IPS-11a (cell line): ENCODE data around the gene FRMPD1.
"Not testable (repeated sequence)": the region's sequence is repeated elsewhere in the genome, so short reads cannot be mapped to it uniquely, and the experiment has no call there.

Experiments
- H3K4me3 ChIP-seq: one replicate; pipeline ENCODE4 v1.5.1; 2013; ENCODE audit warnings: low read depth, low read length, control low read depth

FRMPD1 gene, protein sequence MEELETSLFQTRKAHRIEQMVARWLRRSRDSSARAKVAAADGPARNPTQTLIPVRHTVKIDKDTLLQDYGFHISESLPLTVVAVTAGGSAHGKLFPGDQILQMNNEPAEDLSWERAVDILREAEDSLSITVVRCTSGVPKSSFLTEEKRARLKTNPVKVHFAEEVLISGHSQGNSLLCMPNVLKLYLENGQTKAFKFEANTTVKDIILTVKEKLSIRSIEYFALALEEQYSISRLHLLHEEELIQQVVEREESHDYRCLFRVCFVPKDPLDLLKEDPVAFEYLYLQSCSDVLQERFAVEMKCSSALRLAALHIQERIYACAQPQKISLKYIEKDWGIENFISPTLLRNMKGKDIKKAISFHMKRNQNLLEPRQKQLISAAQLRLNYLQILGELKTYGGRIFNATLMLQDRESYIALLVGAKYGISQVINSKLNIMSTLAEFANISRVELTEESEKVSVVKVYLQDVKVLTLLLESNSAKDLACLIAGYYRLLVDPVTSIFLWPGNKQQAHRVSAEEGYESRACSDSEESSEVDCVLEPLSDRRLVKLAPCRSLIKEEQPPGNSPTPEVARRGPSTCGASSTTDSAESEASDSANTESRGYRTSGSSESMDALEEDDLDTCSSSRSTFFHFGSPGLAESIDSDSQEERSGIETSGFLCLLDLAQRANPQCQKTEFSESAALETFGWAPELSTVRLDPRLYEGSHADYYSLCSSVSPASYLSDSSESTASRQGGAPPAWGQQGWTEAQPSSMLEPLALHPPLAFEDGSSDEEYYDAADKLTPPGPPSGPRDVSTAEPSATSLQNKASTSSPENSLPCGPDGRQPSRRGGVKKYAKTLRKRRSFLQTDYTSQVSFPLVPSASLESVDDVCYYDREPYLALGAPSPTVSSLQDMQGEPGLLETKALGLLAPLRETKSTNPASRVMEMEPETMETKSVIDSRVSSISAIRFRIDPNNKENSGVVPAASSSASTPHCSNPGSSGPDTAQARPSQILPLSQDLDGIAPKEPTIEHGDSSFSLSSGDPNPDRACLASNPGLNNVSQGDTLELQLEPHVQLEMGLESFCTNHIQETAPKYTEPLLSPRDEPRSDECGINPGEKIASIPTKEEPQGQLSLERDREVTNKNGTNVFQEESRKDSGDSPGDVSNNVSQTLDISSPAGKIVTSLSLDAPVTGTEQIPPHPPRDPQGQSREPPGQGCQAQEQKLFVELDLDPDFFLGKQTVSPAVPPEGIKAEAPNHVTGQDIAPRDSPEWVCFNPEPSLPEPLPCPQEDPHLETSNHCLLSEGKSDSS (N-terminal part only)

GRCh38 chr9:37650873-37651768, at the start of gene FRMPD1:
FRMPD1 (plus strand) TSS chr9:37650954; CDS start chr9:37692642, 41,688 bp downstream.
- H3K4me3 ChIP-seq, result peak within 1 kb of the TSS; percentile 38

DNA sequence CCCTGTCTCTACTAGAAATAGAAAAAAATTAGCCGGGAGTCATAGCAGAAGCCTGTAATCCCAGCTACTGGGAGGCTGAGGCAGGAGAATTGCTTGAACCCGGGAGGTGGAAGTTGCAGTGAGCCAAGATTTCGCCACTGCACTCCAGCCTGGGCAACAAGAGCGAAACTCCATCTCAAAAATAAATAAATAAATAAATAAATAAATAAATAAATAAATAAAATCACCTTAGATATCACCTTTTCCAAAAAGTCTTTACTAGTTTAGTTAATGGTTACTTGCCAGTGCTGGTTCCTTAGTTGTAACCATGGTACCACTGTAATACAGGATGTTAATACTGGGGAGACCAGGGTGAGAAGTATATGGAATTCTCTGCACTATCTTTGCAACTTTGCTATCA, 48.7 kb upstream of the FRMPD1 start:
- not testable (repeated sequence) for H3K4me3 ChIP-seq

- H3K4me3 ChIP-seq, result no peak overlapping the region
Measured at GRCh38 chr9:37602817-37603216, 47.9 kb upstream of the FRMPD1 start.

DNA sequence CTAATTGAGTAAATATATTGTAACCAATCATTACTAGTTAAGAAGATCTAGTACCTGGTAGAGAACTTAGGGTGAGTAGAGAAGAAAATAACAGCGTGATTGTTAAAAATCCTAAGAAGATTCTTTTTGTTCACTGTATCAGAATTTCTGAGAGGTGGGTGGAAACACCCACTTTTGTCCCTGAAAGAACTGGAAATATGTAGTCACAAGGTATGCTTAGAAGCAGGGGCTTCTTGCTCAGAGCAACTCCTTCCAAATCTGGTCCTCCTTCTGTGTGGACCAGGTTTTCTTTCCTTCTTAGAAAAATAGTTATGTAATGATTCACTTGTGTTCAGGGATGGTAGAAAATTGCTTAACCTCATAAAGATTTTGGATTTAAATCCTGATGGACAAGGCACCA, 46.5 kb upstream of the FRMPD1 start:
- H3K4me3 ChIP-seq, result no peak overlapping the region

- H3K4me3 ChIP-seq, result no peak overlapping the region
Measured at GRCh38 chr9:37608250-37608649, 42.5 kb upstream of the FRMPD1 start.

DNA sequence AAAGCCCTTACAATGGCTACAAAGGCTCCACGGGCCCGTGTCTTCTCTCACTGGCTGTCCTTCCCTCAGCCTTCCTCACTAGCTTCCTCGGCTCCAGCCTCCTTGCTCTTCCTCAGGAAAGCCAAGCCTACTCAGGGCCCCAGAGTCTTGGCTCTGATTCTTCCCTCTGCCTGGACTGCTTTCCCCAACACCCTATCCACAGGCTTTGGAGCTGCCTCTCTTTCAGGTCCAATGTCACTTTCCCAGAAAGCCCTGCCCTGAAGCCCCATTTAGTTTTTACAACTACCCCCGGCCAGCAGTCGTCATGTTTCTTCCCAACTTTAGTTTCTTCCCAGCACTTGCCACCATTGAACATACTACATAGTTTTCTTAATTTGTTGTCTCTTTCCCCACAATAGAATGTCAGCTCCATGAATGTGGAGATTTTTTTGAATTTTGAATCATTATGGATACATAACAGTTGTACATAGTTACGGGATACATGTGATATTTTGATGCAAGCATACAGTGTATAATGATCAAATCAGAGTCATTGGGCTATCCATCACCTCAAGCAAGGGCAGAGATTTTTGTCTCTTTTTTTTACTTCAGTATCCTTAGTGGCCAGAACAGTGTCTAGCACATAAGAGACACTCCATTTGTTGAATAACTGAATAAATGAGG, 40.9 kb upstream of the FRMPD1 start:
- no peak overlapping the region for H3K4me3 ChIP-seq

DNA sequence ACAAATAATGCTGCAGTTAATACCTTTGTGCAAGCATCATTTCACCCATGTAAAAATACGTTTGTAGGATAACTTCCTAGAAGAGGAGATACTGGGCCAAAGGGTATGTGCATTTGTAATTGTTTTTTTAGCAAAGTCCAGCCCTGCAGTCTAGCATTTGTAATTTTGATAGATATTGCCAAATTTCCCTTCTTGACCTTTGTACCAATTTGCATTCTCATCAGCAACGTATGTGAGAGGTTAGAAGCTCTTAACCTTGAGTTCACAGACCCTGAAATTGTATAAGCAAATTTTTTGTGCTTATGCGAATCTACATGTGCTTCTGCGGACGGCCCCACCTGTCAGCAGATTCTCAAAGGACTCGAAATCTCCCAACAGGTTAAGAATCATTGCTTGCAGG, 39.7 kb upstream of the FRMPD1 start:
- no peak overlapping the region for H3K4me3 ChIP-seq

- no peak overlapping the region for H3K4me3 ChIP-seq
Measured at GRCh38 chr9:37611961-37612360, 38.8 kb upstream of the FRMPD1 start.

- H3K4me3 ChIP-seq, result no peak overlapping the region
Measured at GRCh38 chr9:37617161-37617560, 33.6 kb upstream of the FRMPD1 start.

GRCh38 chr9:37617832-37618231, 32.9 kb upstream of the FRMPD1 start:
- H3K4me3 ChIP-seq, result no peak overlapping the region

DNA sequence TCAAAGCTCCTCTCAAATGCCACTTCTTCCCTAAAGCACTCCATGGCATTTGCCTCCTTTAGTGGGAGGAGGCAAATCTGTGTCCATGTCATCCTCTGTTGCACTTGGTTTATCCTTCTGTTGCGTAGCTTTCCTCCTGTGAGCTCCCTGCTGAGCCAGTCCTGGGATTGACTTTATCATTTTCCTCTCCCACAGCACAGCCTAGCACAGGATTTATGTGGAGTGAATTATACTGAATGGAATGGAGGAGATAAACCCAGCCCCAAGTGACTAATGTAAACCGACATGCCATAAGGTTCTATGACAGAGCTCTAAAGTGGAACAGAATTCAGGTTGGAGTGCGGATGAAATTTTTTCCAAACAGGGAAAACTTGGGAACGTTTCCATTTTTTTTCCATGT, 31.9 kb upstream of the FRMPD1 start:
- H3K4me3 ChIP-seq, result no peak overlapping the region

DNA sequence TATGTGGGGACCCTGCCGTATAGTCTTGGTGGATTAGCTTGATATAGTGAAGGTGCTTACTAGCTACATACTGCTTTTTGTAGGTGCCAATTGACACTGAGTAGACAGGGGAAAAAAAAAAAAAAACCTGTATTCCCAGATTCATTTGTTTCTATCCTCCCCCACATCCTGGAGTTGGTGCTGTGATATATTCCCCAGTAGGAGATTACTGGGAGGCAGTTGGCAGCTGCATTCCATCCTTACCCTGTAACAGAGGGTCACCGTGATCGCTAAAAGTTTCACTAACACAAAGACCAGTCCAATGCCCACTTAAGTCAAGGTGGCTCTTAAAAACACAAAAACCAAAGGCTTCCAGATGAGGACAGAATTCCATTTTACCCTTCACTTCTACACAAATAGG, 30.9 kb upstream of the FRMPD1 start:
- no peak overlapping the region for H3K4me3 ChIP-seq

DNA sequence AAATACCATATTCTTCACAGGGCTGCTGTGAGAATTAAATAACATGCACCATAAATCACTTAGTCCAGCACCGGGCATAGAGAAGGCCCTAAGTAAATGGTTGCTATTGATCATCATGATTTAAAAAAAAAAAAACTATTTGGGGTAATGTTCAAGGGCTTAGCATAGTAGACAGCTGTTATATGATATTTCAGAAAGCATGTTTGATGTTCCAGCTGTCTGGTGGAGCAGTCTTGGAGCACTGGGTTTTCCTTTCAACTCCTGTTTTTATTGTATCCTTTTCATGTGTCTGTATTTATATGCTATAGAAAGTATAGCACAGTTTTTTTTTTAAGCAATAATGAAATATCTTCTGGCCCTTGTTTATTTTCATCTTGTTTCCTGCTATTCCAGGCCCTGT, 30.4 kb upstream of the FRMPD1 start:
- no peak overlapping the region for H3K4me3 ChIP-seq

GRCh38 chr9:37621273-37622121, 29.3 kb upstream of the FRMPD1 start:
- H3K4me3 ChIP-seq, result no peak overlapping the region

DNA sequence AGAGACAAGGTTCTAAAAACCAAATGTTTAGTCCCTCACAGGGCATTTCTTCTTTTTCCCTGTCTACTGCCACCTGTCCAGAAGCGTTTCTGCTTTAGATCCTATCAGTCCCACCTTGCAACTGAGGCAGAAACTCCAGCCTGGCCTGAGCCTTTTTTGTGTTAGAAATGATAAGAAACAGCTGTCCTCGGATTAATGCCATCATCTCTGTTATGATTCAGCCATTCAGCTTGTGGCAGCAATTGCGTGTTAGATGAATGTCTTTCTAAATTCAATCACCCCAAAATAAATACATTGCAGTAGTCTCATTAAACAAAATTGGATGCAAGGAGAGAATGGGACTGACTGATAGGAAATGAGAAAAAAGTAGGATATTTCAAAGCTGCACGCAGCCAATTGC, 28.3 kb upstream of the FRMPD1 start:
- H3K4me3 ChIP-seq, result no peak overlapping the region

- H3K4me3 ChIP-seq, result no peak overlapping the region
Measured at GRCh38 chr9:37623267-37623666, 27.5 kb upstream of the FRMPD1 start.

GRCh38 chr9:37624073-37624472, 26.7 kb upstream of the FRMPD1 start:
- no peak overlapping the region for H3K4me3 ChIP-seq

- no peak overlapping the region for H3K4me3 ChIP-seq
Measured at GRCh38 chr9:37625036-37625757, 25.6 kb upstream of the FRMPD1 start.
